Esophagus mucosa (tissue), 1 donor: ENCODE measurements around the gene KRT25. TPM values are rescaled to one million over a fixed set of nuclear protein-coding genes. Genes with fewer than 3 reads are reported as not detected.
"Not testable (repeated sequence)": the region's sequence is repeated elsewhere in the genome, so short reads cannot be mapped to it uniquely, and the experiment has no call there.

Experiments
- ATAC-seq: fragments of 200-7000 bp; cut with Tn5 transposase; one replicate; pipeline ENCODE4 v1.9.1; 2020
- total RNA-seq: library from RNA; stranded (reverse); gene quantifications from one replicate; pipeline ENCODE4 v1.2.4, GENCODE V29; 2023
- donor health status: DM: yes; HTN: yes; CAD: no.

KRT25 gene
- total RNA-seq, 1 donor from 2014 or later, result not detected

GRCh38 chr17:40753804-40754203, 1.3 kb downstream of the KRT25 start:
- ATAC-seq, result no peak

- ATAC-seq, result no peak
Observed at GRCh38 chr17:40751065-40751464, 4.1 kb downstream of the KRT25 start.

GRCh38 chr17:40750391-40750790, 4.7 kb downstream of the KRT25 start:
- ATAC-seq, result no peak

GRCh38 chr17:40748666-40749065, 6.5 kb downstream of the KRT25 start:
- not testable (repeated sequence) for ATAC-seq

- no peak for ATAC-seq
Observed at GRCh38 chr17:40738553-40738952, 16.6 kb downstream of the KRT25 start.

GRCh38 chr17:40735016-40735415, 20.1 kb downstream of the KRT25 start:
- peak; percentile 92 for ATAC-seq

DNA sequence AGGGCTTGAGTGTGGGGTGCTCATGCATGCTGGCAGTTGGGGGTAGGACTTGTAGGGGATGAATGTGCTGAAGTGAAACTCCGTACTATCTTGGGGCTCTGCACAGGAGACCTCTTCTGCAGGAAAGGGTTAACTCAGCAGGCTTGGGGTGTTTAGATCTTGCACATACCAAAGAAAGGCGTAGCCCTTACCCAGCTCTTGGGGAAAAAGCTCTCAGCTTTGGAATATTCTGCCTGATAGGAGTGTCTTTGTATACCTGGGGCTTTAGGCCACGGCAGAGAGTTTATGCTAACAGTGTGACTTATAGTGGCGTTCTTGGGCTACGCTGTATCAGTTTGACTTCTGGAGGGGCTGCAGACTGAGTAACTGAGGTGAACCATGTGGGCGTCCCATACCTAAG, 21.1 kb downstream of the KRT25 start:
- ATAC-seq, result no peak

DNA sequence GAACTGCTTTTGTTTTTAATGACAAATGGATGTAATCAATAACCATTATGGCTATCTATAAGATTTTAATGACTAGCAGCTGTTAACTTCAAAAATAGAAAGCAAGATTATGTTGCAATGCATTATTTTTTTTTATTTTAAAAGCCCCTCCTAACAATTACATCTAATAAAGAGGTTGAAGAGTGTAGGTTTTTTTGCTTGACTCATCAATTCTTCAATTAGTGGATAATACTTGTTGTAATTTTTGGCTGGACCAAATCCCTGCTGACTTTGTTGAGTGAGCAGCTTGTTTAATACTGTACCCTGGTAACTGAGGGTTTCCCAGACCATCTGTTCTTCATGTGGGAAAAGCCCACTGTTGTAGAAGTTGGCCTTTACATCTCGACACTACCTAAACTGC, 24.2 kb downstream of the KRT25 start:
- ATAC-seq, result no peak

DNA sequence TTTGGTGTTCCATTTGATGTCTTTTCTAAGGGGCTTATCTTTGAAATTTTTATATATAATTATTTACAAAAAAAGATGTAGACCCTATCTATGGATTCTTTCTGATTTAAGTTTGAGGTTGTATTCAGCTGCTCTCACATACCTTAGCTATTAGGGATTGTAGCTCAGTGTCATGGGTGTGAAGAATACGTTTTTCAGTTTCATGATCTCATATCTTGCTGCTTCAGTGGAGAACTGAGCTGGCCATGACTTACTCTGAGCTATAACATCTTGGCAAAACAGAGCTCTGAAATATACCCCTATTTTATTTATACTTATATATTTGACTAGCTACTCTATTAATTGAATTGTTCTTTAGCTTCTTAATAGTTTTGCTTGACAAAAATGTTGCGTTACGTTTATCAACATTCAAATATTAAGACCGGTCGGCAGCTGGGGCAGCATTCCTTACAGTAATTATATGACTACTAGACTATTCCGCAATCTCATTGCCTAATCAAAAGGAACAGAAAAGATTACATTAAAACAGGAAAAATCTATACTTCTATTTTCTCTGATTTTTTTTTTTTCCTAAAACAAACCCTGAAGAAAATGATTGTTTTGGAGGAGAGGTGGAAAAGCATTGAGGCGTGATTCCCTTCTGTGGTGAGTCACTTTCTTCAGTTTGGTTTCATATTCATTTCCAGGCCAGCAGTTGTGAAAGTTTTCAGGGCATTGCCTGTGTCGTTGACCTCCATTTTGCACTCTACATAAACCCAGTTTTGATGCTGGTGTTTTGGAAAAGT, 27.5 kb downstream of the KRT25 start:
- ATAC-seq, result peak; percentile 75

- peak; percentile 49 for ATAC-seq
Observed at GRCh38 chr17:40726919-40727318, 28.2 kb downstream of the KRT25 start.

DNA sequence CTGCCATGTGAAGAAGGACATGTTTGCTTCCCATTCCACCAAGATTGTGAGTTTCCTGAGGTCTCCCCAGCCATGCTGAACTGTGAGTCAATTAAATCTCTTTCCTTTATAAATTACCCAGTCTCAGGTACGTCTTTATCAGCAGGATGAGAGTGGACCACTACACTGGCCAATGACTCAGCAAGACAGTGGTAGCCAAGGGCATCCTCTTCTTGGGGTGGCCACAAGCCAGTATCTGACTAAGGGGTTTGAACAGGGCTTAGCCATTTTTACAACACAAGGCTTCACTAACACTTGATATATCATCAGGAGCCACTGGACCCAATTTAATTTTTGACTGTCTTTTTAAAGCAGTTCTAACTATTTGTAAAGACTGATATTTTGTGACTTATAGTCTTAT, 30.5 kb downstream of the KRT25 start:
- ATAC-seq, result no peak

DNA sequence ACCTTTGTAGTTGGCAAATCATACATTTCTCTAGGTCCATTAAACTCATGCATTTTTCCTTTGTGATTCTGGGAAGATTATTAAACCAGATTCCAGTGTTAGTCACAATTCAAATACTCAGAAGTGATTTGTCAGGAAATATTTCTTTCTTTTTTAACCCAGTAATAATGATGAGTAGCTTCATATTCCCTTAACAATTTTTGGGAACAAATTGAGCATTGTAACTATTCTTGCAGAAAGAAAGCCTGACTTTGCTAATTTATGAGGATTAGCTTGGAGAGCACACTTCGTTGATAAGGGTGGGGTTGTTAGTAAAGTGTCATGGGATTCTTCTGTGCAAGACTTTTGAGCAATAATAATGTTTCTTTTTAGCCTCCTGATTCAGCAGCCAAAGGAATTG, 32.9 kb downstream of the KRT25 start:
- no peak for ATAC-seq

GRCh38 chr17:40720899-40721298, 34.2 kb downstream of the KRT25 start:
- ATAC-seq, result no peak

- ATAC-seq, result peak; percentile 70
Observed at GRCh38 chr17:40718930-40719329, 36.2 kb downstream of the KRT25 start.

GRCh38 chr17:40717776-40718175, 37.4 kb downstream of the KRT25 start:
- ATAC-seq, result no peak

DNA sequence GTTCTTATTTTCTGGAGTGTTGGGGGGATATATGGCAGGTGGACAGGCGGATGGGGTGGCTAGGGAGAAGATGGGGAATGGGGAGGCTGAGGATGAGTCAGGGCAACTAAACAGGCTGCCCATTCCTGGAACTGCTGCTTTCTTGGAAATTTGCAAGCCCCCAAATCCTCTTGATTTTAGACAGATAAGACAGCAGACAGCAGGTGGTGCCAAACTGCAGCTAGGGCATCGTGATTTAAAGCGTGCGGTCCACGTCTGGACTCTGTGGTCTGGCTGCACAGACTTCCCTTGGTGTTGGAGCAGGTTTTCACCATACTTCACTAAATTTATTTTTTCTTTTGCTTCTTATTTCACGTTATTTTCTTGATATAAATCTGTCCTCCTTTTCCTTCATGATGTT, 40.7 kb downstream of the KRT25 start:
- ATAC-seq, result no peak

- peak; percentile 88 for ATAC-seq
Observed at GRCh38 chr17:40707745-40708144, 47.4 kb downstream of the KRT25 start.

GRCh38 chr17:40705584-40705983, 49.5 kb downstream of the KRT25 start:
- ATAC-seq, result peak; percentile 65

- ATAC-seq, result peak; percentile 61
Observed at GRCh38 chr17:40703652-40704051, 51.5 kb downstream of the KRT25 start, which contains the start of gene KRT24. Gene KRT24 (minus strand): TSS chr17:40703752. CDS start chr17:40703693, 59 bp downstream.

- ATAC-seq, result peak; percentile 28
Observed at GRCh38 chr17:40702271-40702670, 52.9 kb downstream of the KRT25 start.

- ATAC-seq, result no peak
Observed at GRCh38 chr17:40699853-40700252, 55.3 kb downstream of the KRT25 start.

DNA sequence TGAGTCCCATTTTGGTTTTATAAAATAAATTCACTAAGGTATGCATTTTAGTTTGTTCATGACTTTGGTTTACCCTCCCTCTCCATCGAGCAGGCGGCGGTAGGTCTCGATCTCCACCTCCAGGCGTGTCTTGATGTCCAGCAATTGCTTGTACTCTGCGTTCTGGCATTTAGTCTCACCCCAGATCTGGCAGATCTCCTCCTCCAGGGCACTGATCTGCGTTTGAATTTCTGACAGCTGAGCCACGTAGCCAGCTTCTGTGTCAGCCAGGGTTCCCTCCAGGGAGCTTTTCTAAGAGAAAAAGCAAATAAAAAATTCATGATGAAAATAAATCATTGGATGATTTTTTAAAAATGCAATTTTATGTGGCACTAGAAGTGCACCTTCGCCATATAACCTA, 55.8 kb downstream of the KRT25 start:
- no peak for ATAC-seq
